Smooth muscle cell (in vitro differentiated cells): ENCODE results near the gene LRRN1. TPM values are rescaled to one million over a fixed set of nuclear protein-coding genes. Genes with fewer than 3 reads are reported as not detected.

ENCODE experiments used
- DNase-seq: peaks from one replicate; lab custom pipeline; 2025; ENCODE audit not compliant: unreplicated experiment; lab: John Stamatoyannopoulos, UW
- H2AFZ ChIP-seq: fragments of 200-600 bp; sonication (generic); 2 replicates; pipeline ENCODE4 v1.6.0; 2016; ENCODE audit warnings: antibody characterized with exemption, low read depth, mild to moderate bottlenecking
- H3F3A ChIP-seq: fragments of 200-600 bp; sonication (generic); 2 replicates; pipeline ENCODE4 v1.6.0; 2017; ENCODE audit warnings: antibody characterized with exemption, low read depth
- H3K27ac ChIP-seq: fragments of 200-600 bp; sonication (generic); 2 replicates; pipeline ENCODE4 v1.5.1; 2016; ENCODE audit warnings: low read depth, mild to moderate bottlenecking
- H3K27me3 ChIP-seq: fragments of 200-600 bp; sonication (generic); 2 replicates; pipeline ENCODE4 v1.6.1; 2016; ENCODE audit warnings: low read depth, mild to moderate bottlenecking
- H3K36me3 ChIP-seq: fragments of 200-600 bp; sonication (generic); 2 replicates; pipeline ENCODE4 v1.5.1; 2016; ENCODE audit warnings: low read depth
- H3K4me1 ChIP-seq: fragments of 200-600 bp; sonication (generic); 2 replicates; pipeline ENCODE4 v1.5.1; 2016; ENCODE audit warnings: low read depth
- H3K4me2 ChIP-seq: fragments of 200-600 bp; sonication (generic); 2 replicates; pipeline ENCODE4 v1.6.0; 2016; ENCODE audit warnings: mild to moderate bottlenecking
- H3K4me3 ChIP-seq: fragments of 200-600 bp; sonication (generic); 2 replicates; pipeline ENCODE4 v1.5.1; 2016; ENCODE audit warnings: mild to moderate bottlenecking
- H3K79me2 ChIP-seq: fragments of 200-600 bp; sonication (generic); 2 replicates; pipeline ENCODE4 v1.6.0; 2016; ENCODE audit warnings: low read depth, mild to moderate bottlenecking
- H3K9ac ChIP-seq: fragments of 200-600 bp; sonication (generic); 2 replicates; pipeline ENCODE4 v1.6.0; 2016; ENCODE audit warnings: low read depth
- H3K9me3 ChIP-seq: fragments of 200-600 bp; sonication (generic); replicated peaks from 2 replicates; pipeline ENCODE4 v1.5.1; 2016; ENCODE audit warnings: low read depth
- H4K20me1 ChIP-seq: fragments of 200-600 bp; sonication (generic); 2 replicates; pipeline ENCODE4 v1.6.0; 2016; ENCODE audit warnings: low read depth
- CTCF ChIP-seq: fragments of 200-600 bp; sonication (generic); IDR thresholded peaks from 2 replicates; pipeline ENCODE4 v1.5.1; 2017; ENCODE audit warnings: borderline replicate concordance, mild to moderate bottlenecking, antibody characterized with exemption; ENCODE audit not compliant: insufficient read depth, poor library complexity, severe bottlenecking
- WGBS: methylation state at CpG from one replicate; pipeline ENCODE4 v1.1.7; 2016; ENCODE audit warnings: low lambda C conversion rate; 5-methylcytosine and 5-hydroxymethylcytosine counted together
- polyA plus RNA-seq: library from polyadenylated mRNA; unstranded; fragments of >200 nt; fragmentation: Nextera tagmentation; extraction: Ambion mirVana; gene quantifications from 2 replicates; pipeline ENCODE4 v1.2.1, GENCODE V29; 2016
- total RNA-seq: library from RNA; depleted of rRNA; stranded (reverse); fragments of >200 nt; gene quantifications from 2 replicates; pipeline ENCODE4 v1.2.3, GENCODE V29; 2014

The LRRN1 gene
- total and polyA plus RNA-seq, 2 experiments from 2014 or later = 8.5 to 17.0 TPM

GRCh38 chr3:3772920-3773319, 26.3 kb upstream of the LRRN1 start:
- Histone ChIP-seq H3K36me3 (no peaks in the 10 kb centered on the region), H3K9ac (no peak overlapping the region), H4K20me1 (no peaks in the 10 kb centered on the region), H3F3A (no peaks in the 10 kb centered on the region), H3K9me3 (peaks cover 5% of the 10 kb centered on the region), H3K4me1 (no peaks in the 10 kb centered on the region), H3K27ac (no peak overlapping the region), H3K4me3 (no peak overlapping the region), H3K27me3 (no peaks in the 10 kb centered on the region), H3K79me2 (no peaks in the 10 kb centered on the region), H2AFZ (no peak overlapping the region), H3K4me2 (no peak overlapping the region)
- TF ChIP-seq CTCF = no peak
- no peak for DNase-seq
- WGBS = 80% methylated on average over 7 of the region's 7 CpGs

- no peak overlapping the region for H3K4me2 ChIP-seq
- H3F3A ChIP-seq = no peaks in the 10 kb centered on the region
- no peaks in the 10 kb centered on the region for H3K79me2 ChIP-seq
- H3K36me3 ChIP-seq = no peaks in the 10 kb centered on the region
- H3K9ac ChIP-seq = no peak overlapping the region
- peaks cover 5% of the 10 kb centered on the region for H3K9me3 ChIP-seq
- DNase-seq = no peak
- no peaks in the 10 kb centered on the region for H3K4me1 ChIP-seq
- no peaks in the 10 kb centered on the region for H3K27me3 ChIP-seq
- no peak overlapping the region for H2AFZ ChIP-seq
- WGBS = 93% methylated on average over 4 of the region's 4 CpGs
- TF ChIP-seq CTCF = no peak
- H3K4me3 ChIP-seq = no peak overlapping the region
- no peaks in the 10 kb centered on the region for H4K20me1 ChIP-seq
- no peak overlapping the region for H3K27ac ChIP-seq
Observed at GRCh38 chr3:3776607-3777006, 22.6 kb upstream of the LRRN1 start.

- H2AFZ ChIP-seq = no peak overlapping the region
- no peaks in the 10 kb centered on the region for H3K36me3 ChIP-seq
- no peaks in the 10 kb centered on the region for H3F3A ChIP-seq
- no peaks in the 10 kb centered on the region for H4K20me1 ChIP-seq
- H3K4me2 ChIP-seq = no peak overlapping the region
- H3K79me2 ChIP-seq = no peaks in the 10 kb centered on the region
- no peak overlapping the region for H3K27ac ChIP-seq
- H3K9ac ChIP-seq = no peak overlapping the region
- TF ChIP-seq CTCF = no peak
- DNase-seq = no peak
- H3K4me3 ChIP-seq = no peak overlapping the region
- no peaks in the 10 kb centered on the region for H3K4me1 ChIP-seq
- no peaks in the 10 kb centered on the region for H3K27me3 ChIP-seq
- H3K9me3 ChIP-seq = peaks cover 5% of the 10 kb centered on the region
Observed at GRCh38 chr3:3778216-3778615, 21.0 kb upstream of the LRRN1 start.

- Histone ChIP-seq H3K4me3 (no peak overlapping the region), H4K20me1 (no peaks in the 10 kb centered on the region), H3K4me1 (no peaks in the 10 kb centered on the region), H3K4me2 (no peak overlapping the region), H3K9ac (no peak overlapping the region), H3K9me3 (peaks cover 5% of the 10 kb centered on the region), H3K79me2 (no peaks in the 10 kb centered on the region), H2AFZ (no peak overlapping the region), H3K36me3 (no peaks in the 10 kb centered on the region), H3F3A (no peaks in the 10 kb centered on the region), H3K27ac (no peak overlapping the region), H3K27me3 (no peaks in the 10 kb centered on the region)
- no peak for DNase-seq
- WGBS = 47% methylated on average over 4 of the region's 4 CpGs
- TF ChIP-seq CTCF = no peak
Observed at GRCh38 chr3:3778641-3779270, 20.5 kb upstream of the LRRN1 start.
